NT2/D1 (cell line): Measurements from ENCODE around the gene HECTD1.

Source experiments
- SUZ12 ChIP-seq: IDR thresholded peaks from 2 replicates; pipeline ENCODE4 v1.6.1; 2011; ENCODE audit not compliant: insufficient read length, insufficient read depth; ENCODE audit errors: extremely low read depth
- YY1 ChIP-seq: IDR thresholded peaks from 2 replicates; pipeline ENCODE4 v1.6.1; 2011; ENCODE audit not compliant: insufficient read length, insufficient read depth
- ZNF274 ChIP-seq: IDR thresholded peaks from 2 replicates; pipeline ENCODE4 v1.6.1; 2011; ENCODE audit warnings: mild to moderate bottlenecking, low read depth, low read length

- TF ChIP-seq YY1 = no peak
- TF ChIP-seq ZNF274 = no peak
- no peak for TF ChIP-seq SUZ12
These were observed 40.6 kb downstream of the HECTD1 start for GRCh38 chr14:31167032-31167431.
